HG03175 (cell line): ENCODE data around the gene ZNF586.
"Not testable (repeated sequence)": the region's sequence is repeated elsewhere in the genome, so short reads cannot be mapped to it uniquely, and the experiment has no call there.

ENCODE experiments used
- ATAC-seq: cut with Tn5 transposase; IDR thresholded peaks from one replicate; pipeline ENCODE4 v1.9.1; 2021; ENCODE audit warnings: mild to moderate bottlenecking, moderate library complexity; ENCODE audit not compliant: unreplicated experiment

Gene ZNF586

GRCh38 chr19:57769345-57770131, at the start of gene ZNF586:
TSS of gene ZNF586 (plus strand) at chr19:57769676. CDS start at chr19:57769843, 167 bp downstream.
- peak; percentile 98 for ATAC-seq

- ATAC-seq, result no peak
Observed at GRCh38 chr19:57719901-57720519, 49.5 kb upstream of the ZNF586 start.

GRCh38 chr19:57720878-57721277, 48.6 kb upstream of the ZNF586 start:
- no peak for ATAC-seq

- not testable (repeated sequence) for ATAC-seq
Observed at GRCh38 chr19:57738320-57738719, 31.2 kb upstream of the ZNF586 start.

GRCh38 chr19:57738770-57739169, 30.7 kb upstream of the ZNF586 start:
- ATAC-seq, result not testable (repeated sequence)

- peak; percentile 98 for ATAC-seq
Observed at GRCh38 chr19:57746580-57747471, 22.6 kb upstream of the ZNF586 start, which contains the start of gene ZNF776. TSS of gene ZNF776 (plus strand) at chr19:57746815. CDS start at chr19:57747059, 244 bp downstream.

- no peak for ATAC-seq
Observed at GRCh38 chr19:57747472-57747807, 22.0 kb upstream of the ZNF586 start.

GRCh38 chr19:57748029-57748428, 21.4 kb upstream of the ZNF586 start:
- no peak for ATAC-seq

GRCh38 chr19:57754091-57754673, 15.3 kb upstream of the ZNF586 start:
- ATAC-seq, result no peak

GRCh38 chr19:57755031-57755430, 14.4 kb upstream of the ZNF586 start:
- ATAC-seq, result no peak

- ATAC-seq, result no peak
Observed at GRCh38 chr19:57757941-57758340, 11.5 kb upstream of the ZNF586 start.

- ATAC-seq, result no peak
Observed at GRCh38 chr19:57759096-57759495, 10.4 kb upstream of the ZNF586 start.

- ATAC-seq, result no peak
Observed at GRCh38 chr19:57771417-57771816, 1.9 kb downstream of the ZNF586 start.

- ATAC-seq, result no peak
Observed at GRCh38 chr19:57773488-57773887, 4.0 kb downstream of the ZNF586 start.

- no peak for ATAC-seq
Observed at GRCh38 chr19:57776764-57777296, 7.4 kb downstream of the ZNF586 start.

- no peak for ATAC-seq
Observed at GRCh38 chr19:57778336-57778735, 8.9 kb downstream of the ZNF586 start.

GRCh38 chr19:57779220-57779845, 9.9 kb downstream of the ZNF586 start:
- ATAC-seq, result no peak

- ATAC-seq, result no peak
Observed at GRCh38 chr19:57786286-57786685, 16.8 kb downstream of the ZNF586 start.

GRCh38 chr19:57786906-57787305, 17.4 kb downstream of the ZNF586 start:
- ATAC-seq, result no peak

- no peak for ATAC-seq
Observed at GRCh38 chr19:57788114-57788692, 18.7 kb downstream of the ZNF586 start.
